ENCODE results near the gene TFAM.

DNA sequence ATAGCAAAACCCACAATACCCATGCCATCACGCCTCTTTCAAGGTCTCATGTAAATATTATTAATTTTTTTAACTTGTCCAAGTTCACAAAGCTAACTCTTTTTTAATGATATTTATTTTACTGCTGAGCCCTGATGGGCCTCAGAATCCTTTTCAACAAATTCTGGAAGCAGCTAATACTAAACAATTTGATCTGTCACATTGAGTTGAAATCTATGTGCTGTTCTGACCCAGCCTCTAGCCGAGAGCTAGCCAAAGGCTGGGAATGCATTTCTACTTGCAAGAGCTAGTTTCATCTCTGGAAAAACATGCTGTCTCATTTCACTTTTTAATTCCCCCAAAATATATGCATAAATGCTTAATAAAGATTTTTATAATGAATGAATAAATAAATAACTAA, 47.9 kb downstream of the TFAM start:
- TF ChIP-seq, protein P1, sequence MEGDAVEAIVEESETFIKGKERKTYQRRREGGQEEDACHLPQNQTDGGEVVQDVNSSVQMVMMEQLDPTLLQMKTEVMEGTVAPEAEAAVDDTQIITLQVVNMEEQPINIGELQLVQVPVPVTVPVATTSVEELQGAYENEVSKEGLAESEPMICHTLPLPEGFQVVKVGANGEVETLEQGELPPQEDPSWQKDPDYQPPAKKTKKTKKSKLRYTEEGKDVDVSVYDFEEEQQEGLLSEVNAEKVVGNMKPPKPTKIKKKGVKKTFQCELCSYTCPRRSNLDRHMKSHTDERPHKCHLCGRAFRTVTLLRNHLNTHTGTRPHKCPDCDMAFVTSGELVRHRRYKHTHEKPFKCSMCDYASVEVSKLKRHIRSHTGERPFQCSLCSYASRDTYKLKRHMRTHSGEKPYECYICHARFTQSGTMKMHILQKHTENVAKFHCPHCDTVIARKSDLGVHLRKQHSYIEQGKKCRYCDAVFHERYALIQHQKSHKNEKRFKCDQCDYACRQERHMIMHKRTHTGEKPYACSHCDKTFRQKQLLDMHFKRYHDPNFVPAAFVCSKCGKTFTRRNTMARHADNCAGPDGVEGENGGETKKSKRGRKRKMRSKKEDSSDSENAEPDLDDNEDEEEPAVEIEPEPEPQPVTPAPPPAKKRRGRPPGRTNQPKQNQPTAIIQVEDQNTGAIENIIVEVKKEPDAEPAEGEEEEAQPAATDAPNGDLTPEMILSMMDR (conservative IDR thresholded peaks at IDR 0.05; ENCODE audit: low read length) = no peak
- TF ChIP-seq EZH2phosphoT487 (IDR thresholded peaks at IDR 0.05; ENCODE audit: borderline replicate concordance, low read depth, low read length) = no peak

All from OCI-LY7 (cell line).